ENCODE results near the gene RAB31.

DNA sequence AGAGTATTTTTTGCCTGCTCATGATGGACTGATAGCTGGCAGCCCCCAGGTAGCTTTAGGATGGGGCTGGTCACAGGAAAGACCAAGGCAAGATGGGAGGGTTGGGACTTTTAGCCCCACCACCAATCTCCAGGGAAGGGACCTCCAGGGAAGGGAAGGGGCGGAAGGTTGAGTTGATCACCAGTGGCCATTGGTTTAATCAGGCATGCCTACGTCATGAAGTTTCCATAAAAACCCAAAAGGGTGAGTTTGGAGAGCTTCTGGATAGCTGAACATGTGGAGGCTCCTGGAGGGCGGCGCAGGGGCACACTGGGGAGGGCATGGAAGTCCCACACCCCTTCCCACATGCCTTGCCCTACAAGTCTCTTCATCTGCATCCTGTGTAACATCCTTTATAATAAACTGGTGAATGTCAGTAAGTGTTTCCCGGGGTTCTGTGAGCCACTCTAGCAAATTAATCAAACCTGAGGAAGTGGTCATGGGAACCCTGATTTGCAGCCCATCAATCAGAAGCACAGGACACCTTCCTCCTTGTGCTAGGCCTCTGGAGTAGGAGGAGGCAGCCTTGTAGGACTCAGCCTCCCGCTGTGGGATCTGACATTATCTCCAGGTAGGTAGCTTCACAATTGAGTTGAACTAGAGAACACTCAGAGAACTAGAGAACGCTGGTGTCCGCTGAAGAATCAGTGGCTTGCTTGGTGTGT, 30.3 kb downstream of the RAB31 start:
- TF ChIP-seq, protein P1, sequence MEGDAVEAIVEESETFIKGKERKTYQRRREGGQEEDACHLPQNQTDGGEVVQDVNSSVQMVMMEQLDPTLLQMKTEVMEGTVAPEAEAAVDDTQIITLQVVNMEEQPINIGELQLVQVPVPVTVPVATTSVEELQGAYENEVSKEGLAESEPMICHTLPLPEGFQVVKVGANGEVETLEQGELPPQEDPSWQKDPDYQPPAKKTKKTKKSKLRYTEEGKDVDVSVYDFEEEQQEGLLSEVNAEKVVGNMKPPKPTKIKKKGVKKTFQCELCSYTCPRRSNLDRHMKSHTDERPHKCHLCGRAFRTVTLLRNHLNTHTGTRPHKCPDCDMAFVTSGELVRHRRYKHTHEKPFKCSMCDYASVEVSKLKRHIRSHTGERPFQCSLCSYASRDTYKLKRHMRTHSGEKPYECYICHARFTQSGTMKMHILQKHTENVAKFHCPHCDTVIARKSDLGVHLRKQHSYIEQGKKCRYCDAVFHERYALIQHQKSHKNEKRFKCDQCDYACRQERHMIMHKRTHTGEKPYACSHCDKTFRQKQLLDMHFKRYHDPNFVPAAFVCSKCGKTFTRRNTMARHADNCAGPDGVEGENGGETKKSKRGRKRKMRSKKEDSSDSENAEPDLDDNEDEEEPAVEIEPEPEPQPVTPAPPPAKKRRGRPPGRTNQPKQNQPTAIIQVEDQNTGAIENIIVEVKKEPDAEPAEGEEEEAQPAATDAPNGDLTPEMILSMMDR (IDR thresholded peaks at IDR 0.05; ENCODE audit: low read length) = no peak
- TF ChIP-seq EZH2 (IDR thresholded peaks at IDR 0.05; ENCODE audit: borderline replicate concordance, low read length) = no peak
